Naive thymus-derived CD4-positive, alpha-beta T cell (primary cell): Measurements from ENCODE around the gene USP25. TPM values are rescaled to one million over a fixed set of nuclear protein-coding genes. Genes with fewer than 3 reads are reported as not detected.

Experiments
- ATAC-seq: fragments of 150-1000 bp; cut with Tn5 transposase; 2 replicates; pipeline ENCODE4 v1.10.0; 2021; ENCODE audit warnings: mild to moderate bottlenecking, moderate library complexity
- CTCF ChIA-PET: fragments of 350-600 bp; sonication (Branson Sonifier 250); formaldehyde crosslinking; loops from one replicate; lab custom pipeline; 2021; ENCODE audit warnings: antibody characterized with exemption; lab: Charles Lee
- POLR2A ChIA-PET: fragments of 350-600 bp; sonication (Branson Sonifier 250); formaldehyde crosslinking; loops from one replicate; lab custom pipeline; 2021; ENCODE audit warnings: antibody characterized with exemption, inconsistent platforms; lab: Charles Lee
- DNase-seq, 9 donors: peaks; one replicate each; pipeline versions ENCODE4 v3.0.0 to v3.0.0-alpha.2; 2020 to 2022; ENCODE audit warnings: mixed read lengths in 1 of 9
- H3K27ac ChIP-seq: one replicate; pipeline ENCODE4 v1.7.0; 2013; ENCODE audit warnings: mild to moderate bottlenecking, low read depth, low read length, moderate library complexity
- H3K27me3 ChIP-seq, 2 donors: one replicate each; pipeline ENCODE4 v1.7.0; 2013; ENCODE audit warnings: low read length in 2 of 2, mild to moderate bottlenecking in 2 of 2, moderate library complexity in 2 of 2; ENCODE audit not compliant: control insufficient read depth in 2 of 2, insufficient read depth in 2 of 2
- H3K36me3 ChIP-seq, 3 experiments: 1 replicate in 2 of 3; 2 replicates in 1 of 3; pipeline ENCODE4 v1.7.0; 2013; ENCODE audit warnings: low read length in 3 of 3, mild to moderate bottlenecking in 3 of 3, moderate library complexity in 1 of 3; ENCODE audit not compliant: insufficient read depth in 3 of 3, control insufficient read depth in 2 of 3
- H3K4me1 ChIP-seq, 2 donors: one replicate each; pipeline ENCODE4 v1.7.0; 2013; ENCODE audit warnings: low read length in 2 of 2, mild to moderate bottlenecking in 2 of 2, moderate library complexity in 1 of 2; ENCODE audit not compliant: control insufficient read depth in 2 of 2, insufficient read depth in 2 of 2
- H3K4me3 ChIP-seq: 2 replicates; pipeline ENCODE4 v1.7.0; 2013; ENCODE audit warnings: mild to moderate bottlenecking, low read length
- H3K9me3 ChIP-seq, 3 experiments: 1 replicate in 2 of 3; 2 replicates in 1 of 3; pipeline ENCODE4 v1.7.0; 2013; ENCODE audit warnings: low read length in 3 of 3; ENCODE audit not compliant: control insufficient read depth in 2 of 3
- H3K27ac Mint-ChIP-seq, 9 donors: one replicate each; pipeline ENCODE4 v1.8.0; 2020 to 2022; ENCODE audit warnings: mixed read lengths in 9 of 9, mild to moderate bottlenecking in 8 of 9, moderate library complexity in 5 of 9, inconsistent platforms in 2 of 9
- H3K27me3 Mint-ChIP-seq, 5 donors: one replicate each; pipeline ENCODE4 v1.8.0; 2021 to 2022; ENCODE audit warnings: mixed read lengths in 5 of 5, mild to moderate bottlenecking in 1 of 5
- H3K36me3 Mint-ChIP-seq, 5 donors: one replicate each; pipeline ENCODE4 v1.8.0; 2020 to 2022; ENCODE audit warnings: mixed read lengths in 5 of 5, mild to moderate bottlenecking in 3 of 5, inconsistent platforms in 1 of 5
- H3K4me1 Mint-ChIP-seq, 7 donors: one replicate each; pipeline ENCODE4 v1.8.0; 2020 to 2022; ENCODE audit warnings: mixed read lengths in 7 of 7, mild to moderate bottlenecking in 3 of 7, inconsistent platforms in 1 of 7
- H3K4me3 Mint-ChIP-seq, 10 donors: one replicate each; pipeline ENCODE4 v1.8.0; 2020 to 2022; ENCODE audit warnings: mild to moderate bottlenecking in 10 of 10, mixed read lengths in 10 of 10, moderate library complexity in 6 of 10, inconsistent platforms in 2 of 10
- H3K9me3 Mint-ChIP-seq, 11 donors: one replicate each; pipeline ENCODE4 v1.8.0; 2020 to 2022; ENCODE audit warnings: mixed read lengths in 11 of 11, mild to moderate bottlenecking in 4 of 11, inconsistent platforms in 1 of 11, moderate library complexity in 1 of 11
- intact Hi-C, 2 donors: fragments of 100-400 bp; cut with micrococcal nuclease; formaldehyde crosslinking; loops; one replicate each; pipeline ENCODE4 v1.15.1; 2023
- polyA plus RNA-seq, 2 donors: library from polyadenylated mRNA; unstranded; fragments of 300-500 nt; fragmentation: Illumina TruSeq; gene quantifications; one replicate each; pipeline ENCODE4 v1.2.3, GENCODE V29; 2021
- total RNA-seq, 6 experiments: library from RNA in 5 of 6; stranded (reverse) in 5 of 6; gene quantifications; 1 replicate in 5 of 6; 2 replicates in 1 of 6; pipeline ENCODE4 v1.2.3 and lab custom pipeline; 2021 to 2026

The USP25 gene
- total and polyA plus RNA-seq, 7 experiments from 2014 or later, result 9.6 to 67.4 (median 52.0) TPM

- no peak overlapping the region for H3K27ac ChIP-seq
- intact Hi-C loops, result loop anchor here (1.0 to 2.0 kb wide), 2 partner anchors 13 to 16 kb away; no protein-coding TSS in a partner anchor
- peaks cover 8 to 35% (median 23%) of the 10 kb centered on the region in 5 donors for H3K36me3 Mint-ChIP-seq
- no peak overlapping the region for H3K4me3 Mint-ChIP-seq
- ChIA-PET POLR2A (no interaction called here), CTCF (no interaction called here)
- H3K4me1 ChIP-seq, result no peaks in the 10 kb centered on the region
- H3K9me3 Mint-ChIP-seq, result peaks cover 0 to under 1% (median 0%) of the 10 kb centered on the region in 11 donors
- no peaks in the 10 kb centered on the region for H3K27me3 Mint-ChIP-seq
- H3K27ac Mint-ChIP-seq, result no peak overlapping the region
- peaks cover 0 to 14% (median 6%) of the 10 kb centered on the region in 7 donors for H3K4me1 Mint-ChIP-seq
- H3K36me3 ChIP-seq, result peaks cover 0 to 11% (median 5%) of the 10 kb centered on the region in 3 experiments
- no peak for ATAC-seq
- H3K4me3 ChIP-seq, result no peak overlapping the region
- no peaks in the 10 kb centered on the region for H3K9me3 ChIP-seq
- H3K27me3 ChIP-seq, result no peaks in the 10 kb centered on the region
- no peak for DNase-seq
These were observed 120.9 kb downstream of the USP25 start for GRCh38 chr21:15850645-15851044.

- Histone ChIP-seq H3K4me1 (peaks cover 0 to 3% of the 10 kb centered on the region in 2 donors), H3K27me3 (no peaks in the 10 kb centered on the region), H3K27ac (no peak overlapping the region), H3K9me3 (no peaks in the 10 kb centered on the region), H3K4me3 (no peak overlapping the region), H3K36me3 (peaks cover 0 to 13% (median 5%) of the 10 kb centered on the region in 3 experiments)
- ATAC-seq (no peak), DNase-seq (no peak)
- ChIA-PET CTCF (no interaction called here), POLR2A (no interaction called here)
- intact Hi-C loops, result no loop called here
- peaks cover 0 to 19% (median 11%) of the 10 kb centered on the region in 7 donors for H3K4me1 Mint-ChIP-seq
- peak overlapping the region in 1 of 9 donors; percentile 38 for H3K27ac Mint-ChIP-seq
- peaks cover 0 to 2% (median 0%) of the 10 kb centered on the region in 11 donors for H3K9me3 Mint-ChIP-seq
- no peak overlapping the region for H3K4me3 Mint-ChIP-seq
- no peaks in the 10 kb centered on the region for H3K27me3 Mint-ChIP-seq
- H3K36me3 Mint-ChIP-seq, result peaks cover 12 to 40% (median 28%) of the 10 kb centered on the region in 5 donors
These were observed 122.4 kb downstream of the USP25 start for GRCh38 chr21:15852146-15852545.

GRCh38 chr21:15853126-15853525, 123.3 kb downstream of the USP25 start:
- H3K4me3 ChIP-seq, result no peak overlapping the region
- no peaks in the 10 kb centered on the region for H3K27me3 Mint-ChIP-seq
- no peak overlapping the region for H3K4me3 Mint-ChIP-seq
- DNase-seq (no peak), ATAC-seq (no peak)
- no peaks in the 10 kb centered on the region for H3K27me3 ChIP-seq
- H3K27ac ChIP-seq, result no peak overlapping the region
- peak overlapping the region in 1 of 9 donors; percentile 36 for H3K27ac Mint-ChIP-seq
- H3K9me3 Mint-ChIP-seq, result peaks cover 0 to 2% (median 0%) of the 10 kb centered on the region in 11 donors
- ChIA-PET POLR2A (interaction anchor here (0.6 kb wide), 1 partner anchor 1093 kb away, joined by 3 read pairs; no protein-coding TSS in a partner anchor), CTCF (interaction anchor here (0.6 kb wide), 1 partner anchor 180 kb away, joined by 4 read pairs; no protein-coding TSS in a partner anchor)
- intact Hi-C loops, result no loop called here
- H3K4me1 ChIP-seq, result peaks cover 0 to 6% of the 10 kb centered on the region in 2 donors
- H3K4me1 Mint-ChIP-seq, result peaks cover 5 to 28% (median 17%) of the 10 kb centered on the region in 7 donors
- no peaks in the 10 kb centered on the region for H3K9me3 ChIP-seq
- peaks cover 0 to 6% (median 5%) of the 10 kb centered on the region in 3 experiments for H3K36me3 ChIP-seq
- peaks cover 12 to 39% (median 35%) of the 10 kb centered on the region in 5 donors for H3K36me3 Mint-ChIP-seq

GRCh38 chr21:15856813-15857212, 127.0 kb downstream of the USP25 start:
- H3K27ac ChIP-seq, result no peak overlapping the region
- H3K9me3 Mint-ChIP-seq, result peaks cover 0 to 2% (median 0%) of the 10 kb centered on the region in 11 donors
- peaks cover 0 to 5% (median 3%) of the 10 kb centered on the region in 3 experiments for H3K36me3 ChIP-seq
- no peak for DNase-seq
- no peak overlapping the region for H3K4me3 Mint-ChIP-seq
- H3K36me3 Mint-ChIP-seq, result peaks cover 12 to 35% (median 25%) of the 10 kb centered on the region in 5 donors
- H3K4me1 Mint-ChIP-seq, result peaks cover 7 to 28% (median 15%) of the 10 kb centered on the region in 7 donors
- no peak overlapping the region for H3K4me3 ChIP-seq
- no peaks in the 10 kb centered on the region for H3K9me3 ChIP-seq
- ChIA-PET CTCF (no interaction called here), POLR2A (no interaction called here)
- no peak for ATAC-seq
- peaks cover 0 to 6% of the 10 kb centered on the region in 2 donors for H3K4me1 ChIP-seq
- no peaks in the 10 kb centered on the region for H3K27me3 ChIP-seq
- intact Hi-C loops, result no loop called here
- H3K27ac Mint-ChIP-seq, result no peak overlapping the region
- no peaks in the 10 kb centered on the region for H3K27me3 Mint-ChIP-seq

- peaks cover 0 to 2% (median 0%) of the 10 kb centered on the region in 11 donors for H3K9me3 Mint-ChIP-seq
- no peak overlapping the region for H3K4me3 ChIP-seq
- H3K27me3 Mint-ChIP-seq, result no peaks in the 10 kb centered on the region
- H3K4me3 Mint-ChIP-seq, result peak overlapping the region in 3 of 10 donors; percentile 25 to 62 (median 48)
- H3K36me3 ChIP-seq, result peaks cover 0 to 3% (median 3%) of the 10 kb centered on the region in 3 experiments
- POLR2A ChIA-PET, result no interaction called here
- no peak for DNase-seq
- H3K27me3 ChIP-seq, result no peaks in the 10 kb centered on the region
- H3K4me1 Mint-ChIP-seq, result peaks cover 7 to 27% (median 15%) of the 10 kb centered on the region in 7 donors
- peak overlapping the region in 2 of 9 donors; percentile 73 to 82 for H3K27ac Mint-ChIP-seq
- intact Hi-C loops, result loop anchor here in 1 of 2 donors (1.0 kb wide), 1 partner anchor 8 kb away; no protein-coding TSS in a partner anchor
- CTCF ChIA-PET, result no interaction called here
- H3K27ac ChIP-seq, result no peak overlapping the region
- H3K4me1 ChIP-seq, result peaks cover 0 to 6% of the 10 kb centered on the region in 2 donors
- H3K36me3 Mint-ChIP-seq, result peaks cover 12 to 35% (median 24%) of the 10 kb centered on the region in 5 donors
- no peak for ATAC-seq
- H3K9me3 ChIP-seq, result no peaks in the 10 kb centered on the region
These were observed 128.0 kb downstream of the USP25 start for GRCh38 chr21:15857740-15858139.

GRCh38 chr21:15860541-15860940, 130.8 kb downstream of the USP25 start:
- H3K27ac Mint-ChIP-seq, result peak overlapping the region in 2 of 9 donors; percentile 9 to 68
- CTCF ChIA-PET, result no interaction called here

More at GRCh38 chr21:15860541-15860940, 130.8 kb downstream of the USP25 start:
- Histone ChIP-seq H3K27ac (no peak overlapping the region), H3K9me3 (no peaks in the 10 kb centered on the region), H3K4me3 (no peak overlapping the region), H3K36me3 (peaks cover 0 to 7% (median 0%) of the 10 kb centered on the region in 3 experiments), H3K4me1 (peaks cover 0 to 6% of the 10 kb centered on the region in 2 donors), H3K27me3 (no peaks in the 10 kb centered on the region)
- Mint-ChIP-seq H3K9me3 (peaks cover 0 to 2% (median 0%) of the 10 kb centered on the region in 11 donors), H3K4me3 (no peak overlapping the region), H3K27me3 (no peaks in the 10 kb centered on the region), H3K4me1 (peaks cover 7 to 26% (median 15%) of the 10 kb centered on the region in 7 donors), H3K36me3 (peaks cover 7 to 22% (median 8%) of the 10 kb centered on the region in 5 donors)
- intact Hi-C loops, result loop anchor here in 1 of 2 donors (10.0 kb wide), 1 partner anchor 1486 kb away; no protein-coding TSS in a partner anchor
- DNase-seq (no peak), ATAC-seq (no peak)
- POLR2A ChIA-PET, result no interaction called here
